GM12801 (cell line): ENCODE data around the gene SMIM10L2A.

Experiments used
- CTCF ChIP-seq: IDR thresholded peaks from one replicate; pipeline ENCODE4 v1.5.1; 2011; ENCODE audit warnings: control low read depth; ENCODE audit not compliant: insufficient read length; ENCODE audit errors: extremely low read depth

The SMIM10L2A gene

GRCh38 chrX:135408794-135409193 lies 12.9 kb upstream of the SMIM10L2A start:
- no peak for TF ChIP-seq CTCF

GRCh38 chrX:135410861-135411627 lies 10.7 kb upstream of the SMIM10L2A start:
- no peak for TF ChIP-seq CTCF

- no peak for TF ChIP-seq CTCF
Observed at GRCh38 chrX:135411893-135412292, 9.9 kb upstream of the SMIM10L2A start.

DNA sequence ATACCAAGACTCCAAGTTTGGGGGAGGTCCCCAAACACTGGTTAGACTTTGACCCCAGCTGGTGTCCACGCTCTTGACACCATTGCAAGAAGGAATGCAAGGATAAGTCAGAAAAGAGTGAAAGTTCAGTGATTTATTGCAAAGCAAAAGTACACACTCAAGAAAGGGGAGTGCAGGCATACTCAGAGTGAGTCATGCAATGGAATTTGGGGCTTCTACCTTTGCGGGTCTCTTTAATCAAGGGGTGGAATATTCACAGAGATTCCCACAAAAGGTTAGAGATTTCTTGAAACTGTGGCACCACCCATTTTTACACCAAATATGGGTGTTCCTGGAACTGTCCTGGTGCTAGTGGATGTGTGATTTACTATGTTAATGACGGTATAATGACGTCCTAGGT lies 5.2 kb upstream of the SMIM10L2A start:
- TF ChIP-seq CTCF, result no peak

- TF ChIP-seq CTCF, result no peak
Observed at GRCh38 chrX:135420831-135421230, 913 bp upstream of the SMIM10L2A start.

DNA sequence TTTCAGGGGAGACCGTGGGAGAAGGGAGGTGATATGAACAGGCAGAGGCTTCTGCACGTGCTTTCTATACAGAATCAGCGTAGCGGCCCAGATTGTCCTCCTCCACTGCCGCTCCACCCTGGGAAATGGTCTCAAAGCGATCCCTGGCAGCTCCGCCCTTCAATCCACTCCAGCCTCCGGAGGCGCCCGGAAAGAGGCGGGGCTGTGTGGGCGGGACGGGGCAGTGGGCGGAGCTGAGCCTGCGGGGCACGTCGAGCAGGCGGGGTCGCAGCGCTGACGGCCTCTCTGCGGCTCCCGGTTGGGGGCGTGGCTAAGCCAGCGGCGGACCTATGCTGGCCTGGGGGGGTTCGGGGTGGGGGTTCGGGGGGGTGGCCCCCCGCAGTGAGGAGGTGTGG lies 210 bp upstream of the SMIM10L2A start:
- no peak for TF ChIP-seq CTCF

- TF ChIP-seq CTCF, result no peak
Observed at GRCh38 chrX:135424469-135424868, 2.7 kb downstream of the SMIM10L2A start.
